ENCODE data around the gene GABRA6.

- TF ChIP-seq CTCF (IDR thresholded peaks at IDR 0.05): no peak
- TF ChIP-seq POLR2A (IDR thresholded peaks at IDR 0.05): no peak
Measured at GRCh38 chr5:161637591-161637990, 47.9 kb upstream of the GABRA6 start.

Data from Peyer's patch (tissue), 4 donors.